C4-2B (cell line): ENCODE measurements around the gene ANK3.

ENCODE experiments used
- CTCF ChIP-seq: fragments of 450-650 bp; conservative IDR thresholded peaks from 2 replicates; pipeline ENCODE4 v1.5.1; 2017; ENCODE audit warnings: mild to moderate bottlenecking
- ZFX ChIP-seq: fragments of 450-650 bp; IDR thresholded peaks from 2 replicates; pipeline ENCODE4 v1.6.1; 2017

DNA sequence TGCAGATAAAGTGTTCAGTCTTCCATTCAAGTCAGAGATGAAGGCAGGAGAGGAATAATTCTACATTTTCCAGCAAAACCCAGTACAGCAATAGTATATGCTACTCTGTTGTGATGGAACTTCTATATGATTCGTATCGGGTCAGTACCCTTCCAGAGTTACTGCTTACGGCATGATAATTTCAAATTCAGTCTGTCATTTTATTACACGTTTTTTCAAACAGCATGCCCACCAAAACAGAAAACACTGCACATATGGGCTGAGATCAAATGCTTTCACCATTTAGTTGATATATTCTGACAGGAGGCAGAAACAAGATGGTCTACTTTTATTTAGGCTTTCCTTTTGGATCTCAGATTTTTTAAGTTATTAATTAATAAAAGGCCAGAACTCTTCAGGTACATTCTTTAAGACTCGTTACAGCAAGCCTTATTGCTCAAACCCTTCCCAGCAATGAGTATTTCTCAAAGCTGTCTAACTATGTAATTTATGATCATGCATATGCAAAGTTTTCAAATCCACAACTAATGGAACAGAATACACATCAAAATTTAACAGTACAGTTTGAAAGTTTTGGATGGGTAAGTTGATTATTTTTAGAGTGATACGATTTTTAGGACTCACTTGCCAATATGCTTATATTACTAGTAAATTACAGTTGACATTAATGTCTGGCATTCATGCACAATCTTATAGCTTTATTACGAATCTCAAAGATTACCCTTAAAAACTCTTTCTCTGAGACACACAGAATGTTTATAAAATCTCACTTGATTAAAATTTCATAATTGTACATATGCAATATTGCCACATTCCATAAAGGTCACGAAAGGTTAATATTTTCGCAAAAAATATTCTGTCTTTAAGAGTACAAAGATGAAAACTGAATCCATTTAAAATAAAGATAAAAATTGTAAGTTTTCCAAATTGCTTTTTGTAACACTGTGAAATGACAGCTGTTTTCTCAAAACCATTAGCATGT is 91.0 kb downstream of the ANK3 start:
- TF ChIP-seq CTCF = no peak
- no peak for TF ChIP-seq ZFX
